NCI-H82 (cell line): ENCODE measurements around the gene B3GALT2.
"Not testable (repeated sequence)": the region's sequence is repeated elsewhere in the genome, so short reads cannot be mapped to it uniquely, and the experiment has no call there.

Experiments used
- DNase-seq: peaks from one replicate; lab custom pipeline; 2025; lab: John Stamatoyannopoulos, UW

B3GALT2 gene, protein sequence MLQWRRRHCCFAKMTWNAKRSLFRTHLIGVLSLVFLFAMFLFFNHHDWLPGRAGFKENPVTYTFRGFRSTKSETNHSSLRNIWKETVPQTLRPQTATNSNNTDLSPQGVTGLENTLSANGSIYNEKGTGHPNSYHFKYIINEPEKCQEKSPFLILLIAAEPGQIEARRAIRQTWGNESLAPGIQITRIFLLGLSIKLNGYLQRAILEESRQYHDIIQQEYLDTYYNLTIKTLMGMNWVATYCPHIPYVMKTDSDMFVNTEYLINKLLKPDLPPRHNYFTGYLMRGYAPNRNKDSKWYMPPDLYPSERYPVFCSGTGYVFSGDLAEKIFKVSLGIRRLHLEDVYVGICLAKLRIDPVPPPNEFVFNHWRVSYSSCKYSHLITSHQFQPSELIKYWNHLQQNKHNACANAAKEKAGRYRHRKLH

DNA sequence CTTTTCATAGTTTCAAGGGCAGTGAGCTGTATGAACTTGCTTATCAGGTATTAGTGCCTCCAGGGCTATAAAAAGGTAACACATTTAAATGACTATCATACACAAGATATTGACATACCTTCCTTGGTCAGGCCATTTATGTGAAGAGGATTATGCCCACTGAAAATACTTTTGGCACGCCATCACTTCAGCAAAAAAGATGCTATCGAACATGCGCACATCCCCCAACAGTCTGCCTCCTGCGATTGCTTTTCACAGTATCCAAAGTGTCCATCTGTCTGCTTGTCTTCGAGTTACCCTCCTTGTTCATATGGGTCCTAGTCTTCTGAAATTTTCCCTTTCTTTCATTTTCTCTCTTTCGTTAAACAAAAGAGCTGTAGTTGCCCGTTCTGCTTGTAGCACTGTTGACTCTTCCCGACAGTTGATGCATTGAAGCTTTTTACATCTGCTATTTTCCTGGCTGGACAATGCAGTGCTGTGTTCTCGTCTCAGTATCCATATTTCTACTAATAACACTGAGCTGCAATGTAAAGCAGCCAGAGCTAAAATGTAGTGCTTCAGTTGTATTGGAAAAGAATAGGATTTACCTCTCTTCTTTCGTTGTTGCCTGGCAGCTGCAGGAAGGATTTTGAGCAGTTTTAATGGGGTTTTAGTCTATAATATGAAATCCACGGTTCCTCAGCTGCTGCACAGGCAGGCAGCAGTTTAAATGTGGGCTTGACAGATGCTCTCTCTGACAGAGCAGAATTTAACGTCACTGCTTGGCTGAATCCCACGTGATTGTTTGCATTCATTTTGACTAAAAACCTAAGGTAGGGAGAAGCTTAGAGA, at the start of gene B3GALT2:
Gene B3GALT2 (minus strand): TSS at position 713 of the 831 bp plus-strand sequence. CDS start 5,051 bp downstream, outside the sequence.
- peak; percentile 91 for DNase-seq

GRCh38 chr1:193234530-193234929, 48.1 kb upstream of the B3GALT2 start:
- no peak for DNase-seq

- DNase-seq, result not testable (repeated sequence)
These were observed 44.7 kb upstream of the B3GALT2 start for GRCh38 chr1:193231146-193231545.

DNA sequence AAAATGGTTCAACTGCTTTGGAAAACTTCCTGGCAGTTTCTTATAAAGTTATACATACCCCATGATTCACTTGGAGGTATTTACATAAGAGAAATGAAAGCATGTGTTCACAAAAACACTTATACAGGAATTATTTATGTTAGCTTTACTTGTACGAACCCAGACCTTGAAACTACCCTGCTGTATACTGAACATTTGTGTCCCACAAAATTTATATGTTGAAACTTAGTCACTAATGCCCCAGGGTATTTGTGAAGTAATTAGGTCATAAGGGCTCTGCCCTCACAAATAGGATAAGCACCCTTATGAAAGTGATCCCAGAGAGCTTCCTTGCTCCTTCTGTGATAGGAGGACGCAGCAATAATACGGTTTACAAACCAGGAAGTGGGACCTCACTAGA, 42.7 kb upstream of the B3GALT2 start:
- DNase-seq, result peak; percentile 50

DNA sequence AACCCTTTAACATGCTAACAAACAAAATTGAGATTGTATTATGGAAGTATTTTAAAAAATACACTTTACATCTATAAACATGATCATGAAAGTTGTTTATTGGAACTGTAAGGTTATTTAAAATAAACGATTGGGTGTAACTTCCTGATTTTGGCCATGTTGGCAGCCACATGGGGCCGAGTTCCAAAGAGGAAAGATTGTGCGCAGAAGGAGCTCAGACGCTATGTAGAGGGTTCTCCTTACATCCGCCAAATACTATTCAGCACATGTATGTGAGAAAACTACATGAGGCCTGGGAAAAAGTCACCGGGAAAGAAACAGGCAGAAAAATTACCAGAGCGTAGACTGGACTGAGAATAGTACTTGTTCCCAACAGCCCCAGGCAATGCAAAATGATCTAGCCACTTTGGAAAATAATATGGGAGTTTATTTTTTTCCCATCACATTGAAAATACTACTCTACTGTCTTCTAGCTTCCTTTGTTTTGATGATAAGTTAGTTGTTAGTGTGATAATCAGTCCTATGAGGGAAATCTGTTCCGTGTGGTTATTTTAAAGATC, 35.7 kb upstream of the B3GALT2 start:
- DNase-seq, result no peak

DNA sequence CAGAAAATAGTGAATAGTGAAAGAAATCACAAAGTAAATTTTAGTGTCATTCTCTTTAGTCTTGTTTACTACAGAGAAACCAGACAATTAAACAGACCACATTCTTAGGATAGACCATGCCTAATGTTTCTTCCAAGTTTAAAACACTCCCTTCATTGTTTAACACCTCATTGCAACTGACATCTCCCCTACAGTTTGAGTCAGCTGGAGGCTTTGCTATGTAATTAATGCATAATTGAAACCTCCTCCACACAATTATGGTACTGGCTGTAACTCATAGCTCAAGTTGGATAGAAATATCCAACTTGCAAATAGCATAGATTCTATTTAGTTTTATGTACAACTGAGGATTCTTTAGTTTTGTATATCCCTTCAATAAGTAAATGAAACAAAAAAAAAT, 35.2 kb upstream of the B3GALT2 start:
- no peak for DNase-seq

DNA sequence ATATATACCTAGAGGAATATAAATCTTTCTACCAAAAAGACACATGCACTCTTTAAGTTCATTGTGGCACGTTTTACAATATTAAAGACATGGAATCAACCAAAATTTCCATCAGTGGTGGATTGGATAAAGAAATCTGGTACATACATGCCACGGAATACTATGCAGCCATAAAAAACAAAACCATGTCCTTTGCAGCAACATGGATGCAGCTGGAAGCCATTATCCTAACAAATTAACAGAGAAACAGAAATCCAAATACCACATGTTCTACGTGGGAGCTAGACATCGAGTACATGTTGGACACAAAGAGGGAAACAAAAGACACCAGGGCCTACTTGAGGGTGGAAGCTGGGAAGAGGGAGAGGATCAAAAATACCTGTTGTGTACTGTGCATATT, 33.0 kb upstream of the B3GALT2 start:
- no peak for DNase-seq

DNA sequence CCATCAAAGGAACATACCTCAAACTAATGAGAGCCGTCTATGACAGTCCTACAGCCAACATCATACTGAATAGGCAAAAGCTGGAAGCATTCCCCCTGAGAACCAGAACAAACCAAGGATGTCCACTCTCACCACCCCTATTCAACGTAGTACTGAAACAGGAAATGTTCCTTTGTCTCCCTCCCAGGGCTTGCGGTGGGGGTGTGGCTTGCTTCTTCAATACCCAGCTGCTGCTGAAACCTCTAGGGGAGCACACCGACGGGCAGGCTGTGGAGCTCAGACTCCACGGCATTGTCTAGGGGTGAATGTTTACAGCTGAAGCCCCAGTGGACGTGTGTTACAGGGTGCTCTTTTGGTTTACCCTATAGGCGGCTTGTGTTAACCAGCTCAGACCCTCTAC, 30.5 kb upstream of the B3GALT2 start:
- DNase-seq, result no peak

DNA sequence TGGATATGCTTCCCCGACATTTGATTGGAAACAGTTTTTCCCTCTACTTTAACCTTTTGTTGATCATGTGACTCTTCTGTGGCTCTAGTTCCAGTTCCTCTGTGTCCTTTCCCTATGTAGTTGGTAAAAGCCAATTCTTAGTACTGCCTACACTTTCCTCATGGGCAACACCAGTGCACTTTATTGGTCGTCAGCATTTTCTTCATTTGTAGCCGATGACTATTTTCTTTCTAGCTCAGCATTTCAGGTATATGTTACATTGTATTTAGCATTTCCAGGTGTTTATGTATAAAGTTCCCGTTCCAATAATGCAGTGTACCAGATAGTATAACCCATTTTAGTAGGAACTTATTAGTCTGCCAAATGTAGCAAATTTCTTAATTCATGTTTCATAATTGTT, 27.6 kb upstream of the B3GALT2 start:
- DNase-seq, result no peak

DNA sequence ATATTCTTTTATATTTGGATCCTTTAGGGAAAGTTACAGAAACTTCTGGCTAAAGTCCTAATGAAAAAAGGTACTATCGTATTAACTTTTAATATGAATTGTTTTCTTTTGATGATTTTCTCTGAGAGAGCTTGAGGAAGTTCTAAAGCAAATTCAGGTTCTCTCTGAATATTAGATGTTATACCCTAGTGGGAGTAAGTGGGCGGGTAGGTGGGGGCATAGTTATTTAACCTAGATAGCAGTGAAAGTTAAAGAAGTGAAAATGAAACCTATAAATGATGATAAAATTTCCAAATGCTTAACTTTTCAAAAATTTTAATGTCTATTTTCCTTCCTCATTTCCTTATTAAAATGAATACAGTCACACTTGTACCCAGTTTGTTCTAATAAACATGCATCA, 26.2 kb upstream of the B3GALT2 start:
- no peak for DNase-seq

- no peak for DNase-seq
These were observed 25.1 kb upstream of the B3GALT2 start for GRCh38 chr1:193211539-193211938.

- no peak for DNase-seq
These were observed 24.6 kb upstream of the B3GALT2 start for GRCh38 chr1:193210996-193211395.

DNA sequence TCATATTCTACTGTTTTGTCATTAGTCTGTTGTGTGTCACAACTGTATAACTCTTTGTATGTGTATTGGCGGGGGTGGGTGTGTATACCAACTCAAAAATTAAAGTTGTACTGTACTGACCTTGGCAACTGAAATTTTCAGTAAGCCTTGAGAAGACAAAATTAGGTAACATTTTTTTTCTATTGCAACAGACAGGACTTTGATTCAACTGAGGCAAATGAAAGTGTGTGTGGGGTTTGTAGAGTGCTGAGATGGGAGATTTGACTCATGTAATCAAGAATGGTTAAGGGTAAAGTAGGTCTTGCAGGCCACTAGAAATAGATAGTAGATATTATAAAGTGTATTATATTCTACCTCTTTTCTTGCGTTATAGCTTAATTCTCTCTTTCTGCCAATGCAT, 14.6 kb upstream of the B3GALT2 start:
- no peak for DNase-seq

DNA sequence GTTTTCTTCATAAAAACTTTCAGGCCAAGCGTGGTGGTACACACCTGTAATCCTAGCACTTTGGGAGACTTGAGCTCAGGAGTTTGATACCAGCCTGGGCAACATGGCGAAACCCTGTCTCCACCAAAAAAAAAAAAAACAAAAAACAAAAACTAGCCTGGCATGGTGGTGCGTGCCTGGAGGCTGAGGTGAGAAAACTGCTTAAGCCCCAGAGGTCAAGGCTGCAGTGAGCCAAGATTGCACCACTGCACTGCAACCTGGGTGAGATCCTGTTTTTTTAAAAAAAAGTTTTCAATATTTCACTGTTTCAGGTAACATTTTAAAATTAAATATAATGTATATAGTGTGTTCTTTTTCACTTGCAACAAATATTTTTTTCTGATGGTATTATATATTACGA, 13.5 kb upstream of the B3GALT2 start:
- DNase-seq, result no peak

DNA sequence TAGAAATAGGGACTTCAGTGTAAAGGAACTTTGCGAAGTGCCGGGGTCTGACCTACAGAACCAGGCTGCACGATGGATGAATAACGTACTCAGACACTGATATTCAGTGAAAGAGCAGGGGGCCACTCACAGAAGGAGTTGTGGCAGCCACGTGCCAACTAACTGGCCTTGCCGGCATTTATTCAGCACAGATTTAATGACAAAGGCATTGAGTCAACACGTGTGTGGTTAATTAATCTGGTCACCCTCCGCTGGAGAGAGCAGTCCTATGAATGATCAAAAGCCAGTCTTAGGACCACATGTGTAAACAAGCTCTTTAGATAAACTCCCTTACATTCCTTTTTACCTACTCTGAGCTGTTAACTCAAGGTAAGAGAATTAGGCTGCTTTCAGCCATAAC, 6.2 kb upstream of the B3GALT2 start:
- no peak for DNase-seq

DNA sequence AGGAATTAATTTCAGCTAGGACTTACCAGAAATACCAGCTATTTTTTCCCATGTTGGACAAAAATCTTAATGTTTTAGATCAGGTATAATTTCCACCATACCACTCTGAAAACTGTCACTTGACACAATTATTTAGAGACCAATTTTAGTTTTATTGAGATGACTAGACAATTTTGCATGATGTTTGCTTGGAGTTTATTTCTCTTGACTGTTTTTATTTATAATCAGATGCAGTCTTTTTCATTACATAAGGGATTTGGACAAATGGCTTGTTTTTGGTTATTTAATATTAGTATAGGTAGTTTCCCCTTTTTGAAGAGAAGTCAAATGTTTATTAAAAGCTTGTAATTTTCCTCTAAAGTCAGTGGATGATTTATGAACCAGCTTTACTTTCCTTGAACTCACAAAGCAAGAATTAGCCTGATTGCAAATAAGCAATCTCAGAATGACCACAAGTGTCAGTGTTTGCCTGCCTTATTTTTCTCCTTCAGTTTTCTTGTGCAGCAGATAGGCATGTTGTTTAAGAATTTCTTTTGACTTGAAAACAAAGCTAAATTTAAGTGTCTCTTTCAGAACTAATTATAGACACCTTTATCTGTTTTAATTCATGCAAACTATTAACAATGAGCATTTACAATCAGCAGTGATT, 3.8 kb upstream of the B3GALT2 start:
- DNase-seq, result peak; percentile 14

- no peak for DNase-seq
These were observed 3.2 kb upstream of the B3GALT2 start for GRCh38 chr1:193189442-193190095.

GRCh38 chr1:193188915-193189314, 2.5 kb upstream of the B3GALT2 start:
- DNase-seq, result not testable (repeated sequence)

- DNase-seq, result peak; percentile 33
These were observed 701 bp upstream of the B3GALT2 start for GRCh38 chr1:193187114-193187513.

DNA sequence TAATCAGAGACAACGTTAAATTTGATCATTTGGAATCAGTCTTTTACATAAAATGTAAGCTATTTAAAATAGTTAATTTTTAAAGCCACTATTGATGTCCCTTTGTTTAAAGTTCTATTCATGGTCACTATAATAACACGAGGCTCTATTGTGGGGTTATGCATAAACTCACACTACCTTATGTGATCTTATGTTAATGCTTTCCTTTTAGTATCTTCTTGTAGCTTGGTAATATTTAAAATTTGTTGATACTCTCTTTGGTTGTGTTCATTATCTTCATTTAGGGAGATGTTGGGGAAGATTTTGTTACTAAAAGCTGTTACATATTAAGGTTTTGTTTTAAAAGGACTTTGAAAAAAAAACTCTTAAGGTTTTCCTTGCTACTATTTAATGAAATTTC, 1.2 kb downstream of the B3GALT2 start:
- no peak for DNase-seq

GRCh38 chr1:193184776-193185175, 1.6 kb downstream of the B3GALT2 start:
- DNase-seq, result no peak
